Measurements from ENCODE around the gene RETN. TPM values are rescaled to one million over a fixed set of nuclear protein-coding genes. Genes with fewer than 3 reads are reported as not detected.

RETN gene
- total RNA-seq, 1 experiment from 2014 or later, result not detected

DNA sequence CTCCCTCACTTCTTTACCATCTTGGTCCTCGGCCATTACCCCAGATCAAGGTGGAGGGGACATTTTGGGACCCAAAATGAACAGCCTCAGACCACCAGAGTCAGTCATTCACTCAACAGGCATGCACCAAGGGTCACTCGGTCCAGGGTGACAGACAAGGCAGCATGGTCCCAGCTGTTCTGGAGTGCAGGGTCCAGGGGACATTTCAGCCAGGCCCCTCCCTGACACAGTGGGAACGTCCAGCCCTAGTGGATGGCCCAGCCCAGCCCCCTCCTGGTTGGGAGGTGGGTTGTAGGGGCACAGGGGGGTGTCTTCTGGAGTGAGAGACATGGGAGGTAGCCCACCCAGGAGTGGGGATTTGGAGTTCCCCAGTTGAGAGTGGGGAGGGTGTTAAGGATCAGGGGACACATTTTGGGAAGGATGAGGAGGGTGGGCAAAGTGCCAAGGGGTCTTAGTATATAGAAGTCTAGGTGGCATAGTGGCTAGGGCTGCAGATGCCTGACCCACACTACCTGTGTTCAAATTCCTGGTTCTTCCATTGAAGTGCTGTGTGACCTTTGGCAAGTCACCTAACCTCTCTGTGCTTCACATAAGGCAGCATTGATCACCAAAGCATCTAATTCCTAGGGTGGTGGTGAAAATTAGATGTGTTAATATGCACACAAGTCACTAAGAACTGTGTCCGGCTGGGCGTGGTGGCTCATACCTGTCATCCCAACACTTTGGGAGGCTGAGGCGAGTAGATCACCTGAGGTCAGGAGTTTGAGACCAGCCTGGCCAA lies 35.6 kb downstream of the RETN start:
- no TSS peak for BruUV-seq (replicated peaks)
- H3K27ac Mint-ChIP-seq (ENCODE audit: unreplicated experiment), result no peak overlapping the region
- H3K4me3 Mint-ChIP-seq (ENCODE audit: unreplicated experiment), result no peak overlapping the region
- Histone ChIP-seq H3K27me3 (replicated peaks; ENCODE audit: control insufficient read depth, insufficient read depth, low read length) (no peaks in the 10 kb centered on the region), H3K4me1 (no peaks in the 10 kb centered on the region), H3K9me3 (no peaks in the 10 kb centered on the region), H3K36me3 (ENCODE audit: control insufficient read depth, insufficient read depth, low read length) (no peaks in the 10 kb centered on the region), H3K4me3 (ENCODE audit: low read depth, low read length) (no peak overlapping the region)
- H3K36me3 Mint-ChIP-seq (ENCODE audit: insufficient read depth, unreplicated experiment), result no peaks in the 10 kb centered on the region
- TF ChIP-seq, protein P1, sequence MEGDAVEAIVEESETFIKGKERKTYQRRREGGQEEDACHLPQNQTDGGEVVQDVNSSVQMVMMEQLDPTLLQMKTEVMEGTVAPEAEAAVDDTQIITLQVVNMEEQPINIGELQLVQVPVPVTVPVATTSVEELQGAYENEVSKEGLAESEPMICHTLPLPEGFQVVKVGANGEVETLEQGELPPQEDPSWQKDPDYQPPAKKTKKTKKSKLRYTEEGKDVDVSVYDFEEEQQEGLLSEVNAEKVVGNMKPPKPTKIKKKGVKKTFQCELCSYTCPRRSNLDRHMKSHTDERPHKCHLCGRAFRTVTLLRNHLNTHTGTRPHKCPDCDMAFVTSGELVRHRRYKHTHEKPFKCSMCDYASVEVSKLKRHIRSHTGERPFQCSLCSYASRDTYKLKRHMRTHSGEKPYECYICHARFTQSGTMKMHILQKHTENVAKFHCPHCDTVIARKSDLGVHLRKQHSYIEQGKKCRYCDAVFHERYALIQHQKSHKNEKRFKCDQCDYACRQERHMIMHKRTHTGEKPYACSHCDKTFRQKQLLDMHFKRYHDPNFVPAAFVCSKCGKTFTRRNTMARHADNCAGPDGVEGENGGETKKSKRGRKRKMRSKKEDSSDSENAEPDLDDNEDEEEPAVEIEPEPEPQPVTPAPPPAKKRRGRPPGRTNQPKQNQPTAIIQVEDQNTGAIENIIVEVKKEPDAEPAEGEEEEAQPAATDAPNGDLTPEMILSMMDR (IDR thresholded peaks at IDR 0.05; ENCODE audit: insufficient read depth in 1 of 2, low read depth in 1 of 2, low read length in 1 of 2, severe bottlenecking in 1 of 2, unreplicated experiment in 1 of 2), result no peak
- DNase-seq, result no peak
- CTCF ChIA-PET, result no interaction called here
- no peaks in the 10 kb centered on the region for H3K4me1 Mint-ChIP-seq (ENCODE audit: low read depth, unreplicated experiment)
- H3K9me3 Mint-ChIP-seq (ENCODE audit: unreplicated experiment), result no peaks in the 10 kb centered on the region
- POLR2A ChIA-PET, result no interaction called here
- H3K27me3 Mint-ChIP-seq (ENCODE audit: insufficient read depth, unreplicated experiment), result no peaks in the 10 kb centered on the region
- intact Hi-C loops (cut with micrococcal nuclease; ENCODE audit: unreplicated experiment), result no loop called here

DNA sequence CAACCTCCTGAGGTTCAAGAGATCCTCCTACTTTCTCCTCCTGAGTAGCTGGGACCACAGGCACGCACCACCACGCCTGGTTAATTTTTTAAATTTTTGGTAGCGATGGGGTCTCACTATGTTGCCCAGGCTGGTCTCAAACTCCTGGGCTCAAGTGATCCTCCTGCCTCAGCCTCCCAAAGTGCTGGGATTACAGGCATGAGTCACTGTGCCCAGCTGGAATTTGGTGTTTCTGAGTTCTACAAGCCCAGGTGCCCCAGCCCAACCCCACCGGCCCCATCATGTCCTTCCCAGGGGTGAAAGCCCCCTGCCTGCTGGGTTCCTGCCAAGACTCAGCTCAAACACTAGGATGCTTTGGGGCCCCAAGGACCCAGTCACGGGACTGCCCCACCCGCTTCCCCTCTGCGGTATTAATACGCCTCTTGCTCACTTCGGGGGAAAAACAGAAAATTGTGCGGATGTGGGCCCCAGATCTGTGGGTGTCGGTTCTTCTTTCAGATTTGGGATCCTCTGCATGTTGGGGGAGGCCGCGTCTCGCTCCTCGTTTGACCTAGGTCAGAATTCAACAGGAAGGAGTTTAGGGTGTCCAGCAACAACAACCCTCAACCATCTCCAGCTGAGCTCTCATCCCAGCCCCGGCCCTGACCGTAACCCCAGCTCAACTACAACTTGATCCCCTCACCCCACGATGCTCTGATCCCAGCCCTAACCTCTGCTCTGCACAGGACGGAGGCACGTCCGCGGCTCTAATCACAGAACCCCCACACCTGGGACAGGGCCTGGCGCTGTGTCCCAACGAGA lies 36.7 kb downstream of the RETN start:
- CTCF ChIA-PET, result no interaction called here

More for the DNA sequence above, 36.7 kb downstream of the RETN start:
- no peak overlapping the region for H3K4me3 Mint-ChIP-seq (ENCODE audit: unreplicated experiment)
- H3K4me1 Mint-ChIP-seq (ENCODE audit: low read depth, unreplicated experiment), result no peaks in the 10 kb centered on the region
- Histone ChIP-seq H3K4me1 (no peaks in the 10 kb centered on the region), H3K9me3 (no peaks in the 10 kb centered on the region), H3K27me3 (replicated peaks; ENCODE audit: control insufficient read depth, insufficient read depth, low read length) (no peaks in the 10 kb centered on the region), H3K36me3 (ENCODE audit: control insufficient read depth, insufficient read depth, low read length) (no peaks in the 10 kb centered on the region), H3K4me3 (ENCODE audit: low read depth, low read length) (no peak overlapping the region)
- POLR2A ChIA-PET, result no interaction called here
- TF ChIP-seq, protein P1 (IDR thresholded peaks at IDR 0.05; ENCODE audit: insufficient read depth in 1 of 2, low read depth in 1 of 2, low read length in 1 of 2, severe bottlenecking in 1 of 2, unreplicated experiment in 1 of 2), result no peak
- intact Hi-C loops (cut with micrococcal nuclease; ENCODE audit: unreplicated experiment), result no loop called here
- no peaks in the 10 kb centered on the region for H3K36me3 Mint-ChIP-seq (ENCODE audit: insufficient read depth, unreplicated experiment)
- H3K27me3 Mint-ChIP-seq (ENCODE audit: insufficient read depth, unreplicated experiment), result no peaks in the 10 kb centered on the region
- H3K27ac Mint-ChIP-seq (ENCODE audit: unreplicated experiment), result no peak overlapping the region
- DNase-seq, result no peak
- no TSS peak for BruUV-seq (replicated peaks)
- no peaks in the 10 kb centered on the region for H3K9me3 Mint-ChIP-seq (ENCODE audit: unreplicated experiment)
